Pancreas (tissue), 10 donors: ENCODE results near the gene ANO8. TPM values are rescaled to one million over a fixed set of nuclear protein-coding genes. Genes with fewer than 3 reads are reported as not detected.
A peak's percentile ranks its signal among the peaks of the same experiment; 100 is the strongest.

Source experiments
- ATAC-seq, 4 donors: fragments of 200-7000 bp; cut with Tn5 transposase; one replicate each; pipeline versions ENCODE4 v1.8.0 to v1.9.1; 2020; ENCODE audit warnings: mild to moderate bottlenecking in 4 of 4, moderate library complexity in 4 of 4
- DNase-seq, 6 donors: peaks; one replicate each; pipeline ENCODE4 v3.0.0-alpha.2; 2020
- FAIRE-seq: peaks from 2 replicates; lab custom pipeline; 2012; peaks lifted over from hg19 to GRCh38; lab: Jason Lieb, UNC
- H3K27ac ChIP-seq, 4 donors: fragments of 200-600 bp; sonication (generic); 1 replicate in 3 of 4; 2 replicates in 1 of 4; pipeline versions ENCODE4 v1.5.0 to v1.8.0; 2020
- H3K27me3 ChIP-seq, 4 donors: fragments of 200-600 bp; one replicate each; pipeline ENCODE4 v1.8.0; 2021
- H3K36me3 ChIP-seq, 3 donors: fragments of 200-600 bp; sonication (generic) in 1 of 3; one replicate each; pipeline versions ENCODE4 v1.5.0 to v1.8.0; 2020 to 2021
- H3K4me1 ChIP-seq, 3 donors: fragments of 200-600 bp; one replicate each; pipeline ENCODE4 v1.8.0; 2021
- H3K4me3 ChIP-seq, 4 donors: fragments of 200-600 bp; sonication (generic) in 2 of 4; one replicate each; pipeline versions ENCODE4 v1.5.0 to v1.8.0; 2020 to 2021
- H3K9me3 ChIP-seq, 4 donors: fragments of 200-600 bp; one replicate each; pipeline ENCODE4 v1.8.0; 2021
- WGBS, 2 donors: extraction: QIAGEN DNeasy Blood & Tissue Kit; methylation state at CpG; one replicate each; pipeline ENCODE4 v1.1.7; 2013; 5-methylcytosine and 5-hydroxymethylcytosine counted together
- intact Hi-C, 3 donors: fragments of 100-400 bp; cut with DNase I; formaldehyde crosslinking; loops; one replicate each; pipeline versions ENCODE4 v1.11.1 to v1.14.2; 2022
- polyA plus RNA-seq, 2 donors: library from polyadenylated mRNA; stranded (reverse); fragments of 200-250 nt; gene quantifications; one replicate each; pipeline ENCODE4 v1.2.3, GENCODE V29; 2013
- total RNA-seq, 6 donors: library from RNA; stranded (reverse); fragmentation: NEBNext Ultra II Directional in 4 of 6; extraction: Animal tissue kit (Norgen Biotek cat#: 25700) in 4 of 6; gene quantifications; one replicate each; pipeline versions ENCODE4 v1.2.1 to v1.2.4, GENCODE V29; 2021 to 2023
- TF ChIP-seq, protein P1 (sequence below), 4 donors: fragments of 200-600 bp; sonication (generic) in 3 of 4; IDR thresholded peaks; one replicate each; pipeline versions ENCODE4 v1.5.0 to v1.8.0; 2021; ENCODE audit warnings: antibody characterized with exemption in 4 of 4
- donor health status: healthy with polysubstance abuse.
- donor health status: DM: no; HTN: no; CAD: no; lungs with moderate emphysema.
- donor health status: DM: no; HTN: no; CAD: no.
- donor health status: control.
- donor health status: control.
- donor health status: Bipolar disorder and iron deficiency.
- donor health status: DM: yes; HTN: yes; CAD: no.
- donor health status: DM: no; HTN: no; CAD: no.
- donor health status: DM: no; HTN: no; CAD: no.
- donor health status: DM: yes; HTN: yes; CAD: no.

Gene ANO8
- total and polyA plus RNA-seq, 8 donors = 4.9 to 19.0 (median 6.3) TPM

DNA sequence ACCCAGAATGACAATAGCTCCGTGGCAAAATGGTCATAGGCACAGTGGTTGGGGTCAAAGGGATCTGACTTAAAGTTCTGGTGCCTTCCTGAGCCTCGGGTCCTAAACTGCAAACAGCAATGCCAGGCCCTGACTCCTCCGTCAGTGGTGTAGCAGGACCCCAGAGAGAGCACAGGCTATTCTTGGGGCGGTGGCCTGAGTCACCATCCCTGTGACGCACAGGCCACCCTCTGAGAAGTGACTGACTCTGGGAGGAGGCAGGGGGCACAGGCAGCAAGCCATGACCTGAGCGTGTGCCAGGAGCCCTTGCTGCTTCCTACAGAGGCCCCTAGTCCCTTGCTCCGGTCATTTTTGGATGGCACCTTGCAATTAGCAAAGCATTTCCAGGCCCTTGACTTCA lies 23.7 kb upstream of the ANO8 start:
- no peak for ATAC-seq
- Histone ChIP-seq H3K4me1 (no peaks in the 10 kb centered on the region), H3K27me3 (no peaks in the 10 kb centered on the region), H3K9me3 (no peaks in the 10 kb centered on the region), H3K27ac (no peak overlapping the region), H3K4me3 (no peak overlapping the region), H3K36me3 (no peaks in the 10 kb centered on the region)
- FAIRE-seq = no peak
- TF ChIP-seq, protein P1, sequence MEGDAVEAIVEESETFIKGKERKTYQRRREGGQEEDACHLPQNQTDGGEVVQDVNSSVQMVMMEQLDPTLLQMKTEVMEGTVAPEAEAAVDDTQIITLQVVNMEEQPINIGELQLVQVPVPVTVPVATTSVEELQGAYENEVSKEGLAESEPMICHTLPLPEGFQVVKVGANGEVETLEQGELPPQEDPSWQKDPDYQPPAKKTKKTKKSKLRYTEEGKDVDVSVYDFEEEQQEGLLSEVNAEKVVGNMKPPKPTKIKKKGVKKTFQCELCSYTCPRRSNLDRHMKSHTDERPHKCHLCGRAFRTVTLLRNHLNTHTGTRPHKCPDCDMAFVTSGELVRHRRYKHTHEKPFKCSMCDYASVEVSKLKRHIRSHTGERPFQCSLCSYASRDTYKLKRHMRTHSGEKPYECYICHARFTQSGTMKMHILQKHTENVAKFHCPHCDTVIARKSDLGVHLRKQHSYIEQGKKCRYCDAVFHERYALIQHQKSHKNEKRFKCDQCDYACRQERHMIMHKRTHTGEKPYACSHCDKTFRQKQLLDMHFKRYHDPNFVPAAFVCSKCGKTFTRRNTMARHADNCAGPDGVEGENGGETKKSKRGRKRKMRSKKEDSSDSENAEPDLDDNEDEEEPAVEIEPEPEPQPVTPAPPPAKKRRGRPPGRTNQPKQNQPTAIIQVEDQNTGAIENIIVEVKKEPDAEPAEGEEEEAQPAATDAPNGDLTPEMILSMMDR (IDR thresholded peaks at IDR 0.05) = no peak
- no peak for DNase-seq
- 63 to 74% methylated on average over 7 of the region's 7 CpGs for WGBS, 2 donors
- intact Hi-C loops = no loop called here

DNA sequence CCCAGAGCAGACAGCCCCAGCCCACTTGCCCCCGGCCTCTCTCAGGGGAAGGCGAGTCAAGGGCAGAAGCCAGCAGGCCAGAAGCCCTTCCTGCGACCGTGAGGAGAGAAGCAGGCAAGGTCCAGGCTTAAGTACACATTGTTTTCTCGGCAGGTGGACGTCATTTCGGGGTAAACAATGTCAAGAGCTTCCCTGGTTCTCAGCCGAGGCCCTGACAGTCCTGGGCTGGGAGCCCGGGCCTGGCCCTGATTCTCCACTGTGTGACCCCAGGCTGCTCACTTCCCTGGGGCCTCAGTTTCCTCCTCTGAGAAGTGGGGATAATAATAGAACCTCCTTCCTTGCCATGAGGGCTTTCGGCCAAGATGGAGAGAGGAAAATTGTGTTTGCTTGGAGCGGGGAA lies 23.1 kb upstream of the ANO8 start:
- FAIRE-seq = no peak

DNA sequence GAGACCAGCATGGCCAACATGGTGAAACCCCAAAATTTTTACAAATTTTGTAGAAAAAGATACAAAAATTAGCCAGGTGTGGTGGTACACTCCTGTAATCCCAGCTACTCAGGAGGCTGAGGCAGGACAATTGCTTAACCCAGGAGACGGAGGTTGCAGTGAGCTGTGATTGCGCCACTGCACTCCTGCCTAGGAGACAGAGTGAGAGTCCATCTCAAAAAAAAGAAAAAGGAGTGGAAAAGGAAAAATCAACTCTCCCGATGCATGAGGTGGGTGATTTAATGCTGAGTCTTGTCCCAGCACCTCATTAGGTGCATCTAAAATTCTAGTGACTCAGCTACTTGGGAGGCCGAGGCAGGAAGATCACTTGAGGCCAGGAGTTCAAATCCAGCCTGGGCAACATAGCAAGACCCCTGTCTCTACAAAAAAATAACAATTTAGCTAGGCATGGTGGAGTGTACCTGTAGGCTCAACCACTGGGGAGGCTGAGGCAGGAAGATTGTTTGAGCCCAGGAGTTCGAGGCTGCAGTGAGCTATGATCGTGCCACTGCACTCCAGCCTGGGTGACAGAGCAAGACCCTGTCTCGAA lies 22.5 kb upstream of the ANO8 start:
- WGBS, 2 donors = 72 to 93% methylated on average over 7 of the region's 7 CpGs
- no peaks in the 10 kb centered on the region for H3K4me1 ChIP-seq
- no peak for FAIRE-seq
- H3K36me3 ChIP-seq = no peaks in the 10 kb centered on the region
- TF ChIP-seq, protein P1 (IDR thresholded peaks at IDR 0.05) = no peak
- intact Hi-C loops = no loop called here
- no peak for DNase-seq
- H3K9me3 ChIP-seq = no peaks in the 10 kb centered on the region
- H3K27ac ChIP-seq = no peak overlapping the region
- no peaks in the 10 kb centered on the region for H3K27me3 ChIP-seq
- ATAC-seq = no peak
- no peak overlapping the region for H3K4me3 ChIP-seq

More for the DNA sequence above, 23.1 kb upstream of the ANO8 start:
- WGBS, 2 donors = 40 to 42% methylated on average over 11 of the region's 11 CpGs
- Histone ChIP-seq H3K27ac (no peak overlapping the region), H3K4me3 (no peak overlapping the region), H3K9me3 (no peaks in the 10 kb centered on the region), H3K27me3 (no peaks in the 10 kb centered on the region), H3K36me3 (no peaks in the 10 kb centered on the region), H3K4me1 (no peaks in the 10 kb centered on the region)
- TF ChIP-seq, protein P1 (IDR thresholded peaks at IDR 0.05) = no peak
- peak in 2 of 4 donors; percentile 12 to 27 for ATAC-seq
- no peak for DNase-seq
- intact Hi-C loops = no loop called here

DNA sequence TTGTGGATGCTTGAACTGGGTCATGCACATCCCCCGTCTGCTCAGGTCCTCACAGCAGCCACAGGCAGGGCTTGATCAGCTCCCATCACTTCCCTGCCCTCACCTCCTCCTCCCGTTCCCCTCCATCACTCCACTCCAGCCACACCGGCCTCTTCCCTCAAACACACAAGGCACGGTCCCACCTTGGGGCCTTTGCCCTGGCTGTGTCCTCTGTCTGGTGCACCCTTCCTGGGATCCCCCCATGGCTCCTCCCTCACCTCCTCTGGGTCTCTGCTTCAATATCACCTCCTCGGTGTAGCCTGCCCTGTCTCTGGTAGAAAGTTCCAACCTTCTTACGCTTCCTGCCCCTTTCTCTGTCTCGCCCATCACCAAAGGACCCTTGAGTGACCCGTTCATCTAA lies 18.7 kb upstream of the ANO8 start:
- Histone ChIP-seq H3K4me3 (no peak overlapping the region), H3K27ac (no peak overlapping the region), H3K4me1 (no peaks in the 10 kb centered on the region), H3K9me3 (no peaks in the 10 kb centered on the region), H3K36me3 (no peaks in the 10 kb centered on the region), H3K27me3 (no peaks in the 10 kb centered on the region)
- TF ChIP-seq, protein P1 (IDR thresholded peaks at IDR 0.05) = no peak
- no peak for DNase-seq
- intact Hi-C loops = no loop called here
- WGBS, 2 donors = 56 to 66% methylated on average over 8 of the region's 8 CpGs
- no peak for FAIRE-seq
- no peak for ATAC-seq

DNA sequence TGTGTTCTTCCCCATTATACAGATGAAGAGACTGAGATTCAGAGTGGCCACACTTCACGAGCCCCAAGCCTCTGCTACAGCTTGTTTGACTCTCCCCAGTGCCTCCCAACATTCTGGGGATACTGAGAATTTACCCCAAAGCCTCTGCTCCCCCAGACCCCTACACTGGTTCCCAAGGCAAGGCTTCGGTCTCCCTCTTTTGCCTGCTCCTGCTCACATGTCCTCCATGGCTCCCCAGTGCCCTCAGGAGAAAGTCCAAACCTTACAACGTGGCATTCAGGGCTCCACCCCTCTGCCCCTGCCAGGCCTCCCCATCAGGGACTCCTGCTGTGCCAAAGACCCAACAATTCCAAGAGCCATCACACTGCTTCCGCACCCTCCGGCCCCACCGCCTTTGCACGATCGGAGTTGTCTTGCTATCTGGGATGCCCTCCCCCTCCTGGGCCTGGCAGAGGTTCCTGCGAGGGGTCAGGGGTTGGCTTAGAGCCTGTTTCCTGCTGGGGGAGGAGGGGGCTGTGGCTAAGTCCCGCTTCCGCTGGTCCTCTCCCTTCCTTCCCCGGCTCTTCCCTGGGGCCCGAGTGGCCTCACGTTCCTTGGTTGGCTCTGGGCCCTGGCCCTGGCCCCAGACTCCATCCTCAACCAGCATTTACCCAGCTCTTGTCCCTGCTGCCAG lies 18.1 kb upstream of the ANO8 start:
- FAIRE-seq (no peak), DNase-seq (no peak)
- WGBS, 2 donors = 42 to 43% methylated on average over 14 of the region's 14 CpGs

More for the DNA sequence above, 18.1 kb upstream of the ANO8 start:
- TF ChIP-seq, protein P1 (IDR thresholded peaks at IDR 0.05) = no peak
- H3K27me3 ChIP-seq = no peaks in the 10 kb centered on the region
- intact Hi-C loops = no loop called here
- no peak overlapping the region for H3K27ac ChIP-seq
- no peaks in the 10 kb centered on the region for H3K36me3 ChIP-seq
- no peaks in the 10 kb centered on the region for H3K9me3 ChIP-seq
- ATAC-seq = peak in 1 of 4 donors; percentile 9
- no peak overlapping the region for H3K4me3 ChIP-seq
- no peaks in the 10 kb centered on the region for H3K4me1 ChIP-seq
